ENCODE data around the gene FOS. TPM values are rescaled to one million over a fixed set of nuclear protein-coding genes. Genes with fewer than 3 reads are reported as not detected.

The FOS gene
- total RNA-seq, 1 experiment from 2014 or later: 5.5 TPM

GRCh38 chr14:75292886-75293285 is 14.3 kb downstream of the FOS start:
- Histone ChIP-seq H3K4me1 (ENCODE audit: low read length) (peaks cover 27% of the 10 kb centered on the region), H3K27me3 (ENCODE audit: low read length) (no peaks in the 10 kb centered on the region), H3K9me3 (ENCODE audit: low read length) (no peaks in the 10 kb centered on the region), H3K9ac (ENCODE audit: low read length) (no peak overlapping the region), H2AFZ (ENCODE audit: low read length) (no peak overlapping the region), H3K9me2 (replicated peaks; ENCODE audit: insufficient read depth, low read length) (no peaks in the 10 kb centered on the region), H3K27ac (ENCODE audit: low read length) (no peak overlapping the region), H3K36me3 (ENCODE audit: insufficient read depth, low read length) (no peaks in the 10 kb centered on the region), H3K4me2 (ENCODE audit: low read depth, low read length, poor library complexity, severe bottlenecking) (no peak overlapping the region), H3K79me2 (ENCODE audit: low read length) (no peaks in the 10 kb centered on the region), H4K20me1 (ENCODE audit: insufficient read depth, low read depth, low read length) (no peaks in the 10 kb centered on the region), H3K4me3 (ENCODE audit: low read length) (no peak overlapping the region)
- DNase-seq: no peak

GRCh38 chr14:75293920-75294648 is 15.5 kb downstream of the FOS start:
- peak overlapping the region; percentile 75 for H3K4me3 ChIP-seq (ENCODE audit: low read length)
- H3K9ac ChIP-seq (ENCODE audit: low read length): peak overlapping the region; percentile 73
- no peaks in the 10 kb centered on the region for H3K9me3 ChIP-seq (ENCODE audit: low read length)
- H3K36me3 ChIP-seq (ENCODE audit: insufficient read depth, low read length): no peaks in the 10 kb centered on the region
- H3K79me2 ChIP-seq (ENCODE audit: low read length): no peaks in the 10 kb centered on the region
- no peak overlapping the region for H3K27ac ChIP-seq (ENCODE audit: low read length)
- no peaks in the 10 kb centered on the region for H4K20me1 ChIP-seq (ENCODE audit: insufficient read depth, low read depth, low read length)
- peak overlapping the region; percentile 92 for H3K4me2 ChIP-seq (ENCODE audit: low read depth, low read length, poor library complexity, severe bottlenecking)
- H3K27me3 ChIP-seq (ENCODE audit: low read length): no peaks in the 10 kb centered on the region
- no peaks in the 10 kb centered on the region for H3K9me2 ChIP-seq (replicated peaks; ENCODE audit: insufficient read depth, low read length)
- peak overlapping the region; percentile 81 for H2AFZ ChIP-seq (ENCODE audit: low read length)
- DNase-seq: peak; percentile 99
- H3K4me1 ChIP-seq (ENCODE audit: low read length): peaks cover 27% of the 10 kb centered on the region

GRCh38 chr14:75294649-75295033 is 16.0 kb downstream of the FOS start:
- Histone ChIP-seq H3K27ac (ENCODE audit: low read length) (no peak overlapping the region), H3K9ac (ENCODE audit: low read length) (peak overlapping the region; percentile 71), H3K79me2 (ENCODE audit: low read length) (no peaks in the 10 kb centered on the region), H3K4me3 (ENCODE audit: low read length) (peak overlapping the region; percentile 75), H2AFZ (ENCODE audit: low read length) (peak overlapping the region; percentile 78), H3K9me3 (ENCODE audit: low read length) (no peaks in the 10 kb centered on the region), H3K9me2 (replicated peaks; ENCODE audit: insufficient read depth, low read length) (no peaks in the 10 kb centered on the region), H4K20me1 (ENCODE audit: insufficient read depth, low read depth, low read length) (no peaks in the 10 kb centered on the region), H3K27me3 (ENCODE audit: low read length) (no peaks in the 10 kb centered on the region), H3K36me3 (ENCODE audit: insufficient read depth, low read length) (no peaks in the 10 kb centered on the region), H3K4me1 (ENCODE audit: low read length) (peaks cover 27% of the 10 kb centered on the region), H3K4me2 (ENCODE audit: low read depth, low read length, poor library complexity, severe bottlenecking) (peak overlapping the region; percentile 92)
- DNase-seq: peak; percentile 62

- H3K27me3 ChIP-seq (ENCODE audit: low read length): no peaks in the 10 kb centered on the region
- no peak overlapping the region for H3K27ac ChIP-seq (ENCODE audit: low read length)
- peak overlapping the region; percentile 71 for H3K9ac ChIP-seq (ENCODE audit: low read length)
- DNase-seq: no peak
- no peaks in the 10 kb centered on the region for H3K9me3 ChIP-seq (ENCODE audit: low read length)
- H3K4me3 ChIP-seq (ENCODE audit: low read length): peak overlapping the region; percentile 75
- H3K4me1 ChIP-seq (ENCODE audit: low read length): peaks cover 27% of the 10 kb centered on the region
- H3K9me2 ChIP-seq (replicated peaks; ENCODE audit: insufficient read depth, low read length): no peaks in the 10 kb centered on the region
- peak overlapping the region; percentile 92 for H3K4me2 ChIP-seq (ENCODE audit: low read depth, low read length, poor library complexity, severe bottlenecking)
- no peaks in the 10 kb centered on the region for H3K79me2 ChIP-seq (ENCODE audit: low read length)
- peak overlapping the region; percentile 78 for H2AFZ ChIP-seq (ENCODE audit: low read length)
- no peaks in the 10 kb centered on the region for H4K20me1 ChIP-seq (ENCODE audit: insufficient read depth, low read depth, low read length)
- H3K36me3 ChIP-seq (ENCODE audit: insufficient read depth, low read length): no peaks in the 10 kb centered on the region
Measured at GRCh38 chr14:75295061-75295461, 16.4 kb downstream of the FOS start.

- H3K9me3 ChIP-seq (ENCODE audit: low read length): no peaks in the 10 kb centered on the region
- H3K4me1 ChIP-seq (ENCODE audit: low read length): peaks cover 27% of the 10 kb centered on the region
- H3K27ac ChIP-seq (ENCODE audit: low read length): no peak overlapping the region
- H3K9ac ChIP-seq (ENCODE audit: low read length): peak overlapping the region; percentile 71
- H3K9me2 ChIP-seq (replicated peaks; ENCODE audit: insufficient read depth, low read length): no peaks in the 10 kb centered on the region
- H3K79me2 ChIP-seq (ENCODE audit: low read length): no peaks in the 10 kb centered on the region
- peak; percentile 93 for DNase-seq
- H3K4me3 ChIP-seq (ENCODE audit: low read length): peak overlapping the region; percentile 75
- peak overlapping the region; percentile 92 for H3K4me2 ChIP-seq (ENCODE audit: low read depth, low read length, poor library complexity, severe bottlenecking)
- H2AFZ ChIP-seq (ENCODE audit: low read length): peak overlapping the region; percentile 78
- H3K36me3 ChIP-seq (ENCODE audit: insufficient read depth, low read length): no peaks in the 10 kb centered on the region
- no peaks in the 10 kb centered on the region for H3K27me3 ChIP-seq (ENCODE audit: low read length)
- H4K20me1 ChIP-seq (ENCODE audit: insufficient read depth, low read depth, low read length): no peaks in the 10 kb centered on the region
Measured at GRCh38 chr14:75295491-75296345, 17.1 kb downstream of the FOS start.

- Histone ChIP-seq H3K36me3 (ENCODE audit: insufficient read depth, low read length) (no peaks in the 10 kb centered on the region), H3K9me2 (replicated peaks; ENCODE audit: insufficient read depth, low read length) (no peaks in the 10 kb centered on the region), H3K4me3 (ENCODE audit: low read length) (no peak overlapping the region), H3K9me3 (ENCODE audit: low read length) (no peaks in the 10 kb centered on the region), H3K9ac (ENCODE audit: low read length) (no peak overlapping the region), H3K27ac (ENCODE audit: low read length) (no peak overlapping the region), H3K4me2 (ENCODE audit: low read depth, low read length, poor library complexity, severe bottlenecking) (no peak overlapping the region), H3K27me3 (ENCODE audit: low read length) (no peaks in the 10 kb centered on the region), H3K79me2 (ENCODE audit: low read length) (no peaks in the 10 kb centered on the region), H2AFZ (ENCODE audit: low read length) (no peak overlapping the region), H4K20me1 (ENCODE audit: insufficient read depth, low read depth, low read length) (no peaks in the 10 kb centered on the region), H3K4me1 (ENCODE audit: low read length) (peaks cover 27% of the 10 kb centered on the region)
- no peak for DNase-seq
Measured at GRCh38 chr14:75297411-75298040, 18.9 kb downstream of the FOS start.

GRCh38 chr14:75298187-75298965 is 19.7 kb downstream of the FOS start:
- H3K9ac ChIP-seq (ENCODE audit: low read length): no peak overlapping the region

More at GRCh38 chr14:75298187-75298965, 19.7 kb downstream of the FOS start:
- Histone ChIP-seq H3K4me2 (ENCODE audit: low read depth, low read length, poor library complexity, severe bottlenecking) (no peak overlapping the region), H4K20me1 (ENCODE audit: insufficient read depth, low read depth, low read length) (no peaks in the 10 kb centered on the region), H3K9me2 (replicated peaks; ENCODE audit: insufficient read depth, low read length) (no peaks in the 10 kb centered on the region), H3K36me3 (ENCODE audit: insufficient read depth, low read length) (no peaks in the 10 kb centered on the region), H2AFZ (ENCODE audit: low read length) (no peak overlapping the region), H3K9me3 (ENCODE audit: low read length) (no peaks in the 10 kb centered on the region), H3K4me1 (ENCODE audit: low read length) (peaks cover 28% of the 10 kb centered on the region), H3K79me2 (ENCODE audit: low read length) (no peaks in the 10 kb centered on the region), H3K4me3 (ENCODE audit: low read length) (no peak overlapping the region), H3K27ac (ENCODE audit: low read length) (no peak overlapping the region), H3K27me3 (ENCODE audit: low read length) (no peaks in the 10 kb centered on the region)
- no peak for DNase-seq
